AG04450 (cell line): ENCODE data around the gene MAP2K4. TPM values are rescaled to one million over a fixed set of nuclear protein-coding genes. Genes with fewer than 3 reads are reported as not detected.

Experiments
- CTCF ChIA-PET: fragments of 300-600, 350-600 bp; formaldehyde crosslinking; extraction: SDS; loops from one replicate; lab custom pipeline; 2022; ENCODE audit warnings: antibody characterized with exemption, inconsistent platforms; lab: Charles Lee
- POLR2A ChIA-PET: fragments of 350-600 bp; formaldehyde crosslinking; extraction: SDS; loops from one replicate; lab custom pipeline; 2021; ENCODE audit warnings: antibody characterized with exemption, inconsistent platforms; lab: Yijun Ruan, JAX
- DNase-seq: peaks from one replicate; pipeline ENCODE4 v3.0.0-alpha.2; 2011; ENCODE audit warnings: low read depth, low spot score
- H3K27ac ChIP-seq: one replicate; pipeline ENCODE4 v1.5.1; 2012; ENCODE audit warnings: low read depth, low read length, control low read depth
- H3K27me3 ChIP-seq: one replicate; pipeline ENCODE4 v1.6.0; 2012; ENCODE audit warnings: low read length; ENCODE audit not compliant: control insufficient read depth, insufficient read depth
- H3K4me3 ChIP-seq: 2 replicates; pipeline ENCODE4 v1.5.1; 2011; ENCODE audit warnings: mild to moderate bottlenecking, low read depth, low read length, control low read depth
- H3K9me3 ChIP-seq: 2 replicates; pipeline ENCODE4 v1.5.1; 2012; ENCODE audit warnings: low read length; ENCODE audit not compliant: control insufficient read depth, insufficient read depth
- polyA plus RNA-seq: library from polyadenylated mRNA; depleted of rRNA; stranded (reverse); fragments of >200 nt; gene quantifications from 2 replicates; pipeline ENCODE4 v1.2.3, GENCODE V29; 2011
- TF ChIP-seq, protein P1 (sequence below): IDR thresholded peaks from 2 replicates; pipeline ENCODE4 v1.5.1; 2011; ENCODE audit warnings: low read depth, low read length, control low read depth, inconsistent platforms

The MAP2K4 gene
- polyA plus RNA-seq, 1 experiment: 32.9 TPM

GRCh38 chr17:11996722-11997146 lies 23.9 kb upstream of the MAP2K4 start:
- no peaks in the 10 kb centered on the region; the same call in 1 of the 2 replicates for H3K9me3 ChIP-seq
- ChIA-PET POLR2A (interaction anchor here (0.6 to 2.0 kb wide), 11 partner anchors 10 to 1266 kb away, joined by 3 to 48 read pairs (median 4); partner anchors contain the start of genes ELAC2 and MAP2K4), CTCF (interaction anchor here (0.6 to 2.0 kb wide), 4 partner anchors 10 to 1121 kb away, joined by 3 to 6 read pairs (median 4); no protein-coding TSS in a partner anchor)
- no peaks in the 10 kb centered on the region for H3K27me3 ChIP-seq
- DNase-seq: no peak
- peak overlapping the region; percentile 89 for H3K4me3 ChIP-seq
- TF ChIP-seq, protein P1, sequence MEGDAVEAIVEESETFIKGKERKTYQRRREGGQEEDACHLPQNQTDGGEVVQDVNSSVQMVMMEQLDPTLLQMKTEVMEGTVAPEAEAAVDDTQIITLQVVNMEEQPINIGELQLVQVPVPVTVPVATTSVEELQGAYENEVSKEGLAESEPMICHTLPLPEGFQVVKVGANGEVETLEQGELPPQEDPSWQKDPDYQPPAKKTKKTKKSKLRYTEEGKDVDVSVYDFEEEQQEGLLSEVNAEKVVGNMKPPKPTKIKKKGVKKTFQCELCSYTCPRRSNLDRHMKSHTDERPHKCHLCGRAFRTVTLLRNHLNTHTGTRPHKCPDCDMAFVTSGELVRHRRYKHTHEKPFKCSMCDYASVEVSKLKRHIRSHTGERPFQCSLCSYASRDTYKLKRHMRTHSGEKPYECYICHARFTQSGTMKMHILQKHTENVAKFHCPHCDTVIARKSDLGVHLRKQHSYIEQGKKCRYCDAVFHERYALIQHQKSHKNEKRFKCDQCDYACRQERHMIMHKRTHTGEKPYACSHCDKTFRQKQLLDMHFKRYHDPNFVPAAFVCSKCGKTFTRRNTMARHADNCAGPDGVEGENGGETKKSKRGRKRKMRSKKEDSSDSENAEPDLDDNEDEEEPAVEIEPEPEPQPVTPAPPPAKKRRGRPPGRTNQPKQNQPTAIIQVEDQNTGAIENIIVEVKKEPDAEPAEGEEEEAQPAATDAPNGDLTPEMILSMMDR: no peak
- H3K27ac ChIP-seq: peak overlapping the region; percentile 86

- ChIA-PET CTCF (interaction anchor here (0.6 to 0.9 kb wide), 4 partner anchors 16 to 1122 kb away, joined by 3 to 4 read pairs (median 4); partner anchors contain the start of gene MYOCD), POLR2A (interaction anchor here (0.5 to 2.0 kb wide), 17 partner anchors 9 to 1267 kb away, joined by 3 to 48 read pairs (median 3); partner anchors contain the start of genes ELAC2 and MAP2K4)
- peak within 1 kb of the TSS; percentile 86 for H3K27ac ChIP-seq
- H3K27me3 ChIP-seq: no peaks in the 10 kb centered on the region
- no peaks in the 10 kb centered on the region; the same call in 1 of the 2 replicates for H3K9me3 ChIP-seq
- peak within 1 kb of the TSS; percentile 89 for H3K4me3 ChIP-seq
- peak; percentile 78 for DNase-seq
- TF ChIP-seq, protein P1: no peak
Observed at GRCh38 chr17:11997147-11997971, 23.3 kb upstream of the MAP2K4 start, which contains the start of gene ZNF18. Gene ZNF18, minus strand, starts transcription at chr17:11997475. Its CDS starts 4,646 bp downstream, at chr17:11992829.

DNA sequence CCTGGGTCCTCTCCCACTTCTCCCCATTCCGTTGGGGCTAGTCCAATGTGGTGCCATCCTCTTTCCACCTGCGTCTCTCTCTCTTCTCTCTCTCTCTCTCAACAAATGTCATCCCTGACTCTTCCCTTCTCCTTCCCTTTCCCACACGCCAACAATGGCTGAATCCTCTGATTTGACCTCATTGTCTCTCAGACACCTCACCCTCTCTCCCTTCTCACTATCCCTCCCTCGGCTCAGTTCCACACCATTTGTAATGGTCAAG lies 22.8 kb upstream of the MAP2K4 start:
- Histone ChIP-seq H3K27ac (peak overlapping the region; percentile 82), H3K4me3 (peak overlapping the region; percentile 70), H3K9me3 (no peaks in the 10 kb centered on the region; the same call in 1 of the 2 replicates), H3K27me3 (no peaks in the 10 kb centered on the region)
- no peak for DNase-seq
- TF ChIP-seq, protein P1: no peak
- CTCF ChIA-PET: no interaction called here
- POLR2A ChIA-PET: interaction anchor here (0.6 to 2.0 kb wide), 7 partner anchors 11 to 740 kb away, joined by 3 to 48 read pairs (median 3); partner anchors contain the start of gene MAP2K4

DNA sequence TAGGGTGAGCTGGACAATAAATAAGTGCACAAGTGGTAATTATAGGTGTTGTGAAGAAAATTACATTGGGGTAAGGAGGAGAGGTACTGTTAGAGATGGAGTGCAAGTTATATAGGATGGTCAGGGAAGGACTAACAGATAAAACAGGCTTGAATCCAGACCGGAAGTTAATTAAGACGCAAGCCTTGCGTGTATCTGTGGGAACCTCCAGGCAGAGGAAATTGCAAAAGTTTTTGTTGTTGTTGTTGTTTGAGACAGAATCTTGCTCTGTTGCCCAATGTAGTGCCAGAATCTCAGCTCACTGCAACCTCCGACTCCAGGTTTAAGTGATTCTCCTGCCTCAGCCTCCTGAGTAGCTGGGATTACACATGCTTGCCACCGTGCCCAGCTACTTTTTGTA lies 21.0 kb upstream of the MAP2K4 start:
- Histone ChIP-seq H3K27ac (no peak overlapping the region), H3K4me3 (no peak overlapping the region), H3K27me3 (no peaks in the 10 kb centered on the region), H3K9me3 (no peaks in the 10 kb centered on the region; the same call in 1 of the 2 replicates)
- ChIA-PET POLR2A (no interaction called here), CTCF (no interaction called here)
- DNase-seq: no peak
- TF ChIP-seq, protein P1: no peak
